ENCODE data around the gene ELF2.
A peak's percentile ranks its signal among the peaks of the same experiment; 100 is the strongest.

- TF ChIP-seq POLR2A (IDR thresholded peaks at IDR 0.05) (peak in 3 of 4 donors; percentile 50 to 68 (median 68)), EP300 (IDR thresholded peaks at IDR 0.05) (peak in 1 of 4 donors; percentile 67)
- TF ChIP-seq, protein P1, sequence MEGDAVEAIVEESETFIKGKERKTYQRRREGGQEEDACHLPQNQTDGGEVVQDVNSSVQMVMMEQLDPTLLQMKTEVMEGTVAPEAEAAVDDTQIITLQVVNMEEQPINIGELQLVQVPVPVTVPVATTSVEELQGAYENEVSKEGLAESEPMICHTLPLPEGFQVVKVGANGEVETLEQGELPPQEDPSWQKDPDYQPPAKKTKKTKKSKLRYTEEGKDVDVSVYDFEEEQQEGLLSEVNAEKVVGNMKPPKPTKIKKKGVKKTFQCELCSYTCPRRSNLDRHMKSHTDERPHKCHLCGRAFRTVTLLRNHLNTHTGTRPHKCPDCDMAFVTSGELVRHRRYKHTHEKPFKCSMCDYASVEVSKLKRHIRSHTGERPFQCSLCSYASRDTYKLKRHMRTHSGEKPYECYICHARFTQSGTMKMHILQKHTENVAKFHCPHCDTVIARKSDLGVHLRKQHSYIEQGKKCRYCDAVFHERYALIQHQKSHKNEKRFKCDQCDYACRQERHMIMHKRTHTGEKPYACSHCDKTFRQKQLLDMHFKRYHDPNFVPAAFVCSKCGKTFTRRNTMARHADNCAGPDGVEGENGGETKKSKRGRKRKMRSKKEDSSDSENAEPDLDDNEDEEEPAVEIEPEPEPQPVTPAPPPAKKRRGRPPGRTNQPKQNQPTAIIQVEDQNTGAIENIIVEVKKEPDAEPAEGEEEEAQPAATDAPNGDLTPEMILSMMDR (IDR thresholded peaks at IDR 0.05) = peak in 3 of 6 experiments; percentile 8 to 21 (median 20)
Observed at GRCh38 chr4:139176302-139177048, 543 bp downstream of the ELF2 start.
